Measurements from ENCODE around the gene OSBPL9.
"Not testable (repeated sequence)": the region's sequence is repeated elsewhere in the genome, so short reads cannot be mapped to it uniquely, and the experiment has no call there.

OSBPL9 gene

GRCh38 chr1:51727366-51727765, 110.5 kb downstream of the OSBPL9 start:
- no peak for DNase-seq (ENCODE audit: low read depth)
- no peak for TF ChIP-seq CTCF (IDR thresholded peaks at IDR 0.05; ENCODE audit: control insufficient read depth, insufficient read depth, low read depth, low read length, missing control alignments)

GRCh38 chr1:51728611-51729155, 111.8 kb downstream of the OSBPL9 start:
- no peak for DNase-seq (ENCODE audit: low read depth)
- no peak for TF ChIP-seq CTCF (IDR thresholded peaks at IDR 0.05; ENCODE audit: control insufficient read depth, insufficient read depth, low read depth, low read length, missing control alignments)
- H3K4me3 ChIP-seq (ENCODE audit: control insufficient read depth, low read depth, low read length): peak overlapping the region; percentile 63

More at GRCh38 chr1:51727366-51727765, 110.5 kb downstream of the OSBPL9 start:
- H3K4me3 ChIP-seq (ENCODE audit: control insufficient read depth, low read depth, low read length): no peak overlapping the region

- peak; percentile 51 for DNase-seq (ENCODE audit: low read depth)
- H3K4me3 ChIP-seq (ENCODE audit: control insufficient read depth, low read depth, low read length): peak overlapping the region; percentile 63
- TF ChIP-seq CTCF (IDR thresholded peaks at IDR 0.05; ENCODE audit: control insufficient read depth, insufficient read depth, low read depth, low read length, missing control alignments): no peak
Measured at GRCh38 chr1:51729156-51729823, 112.4 kb downstream of the OSBPL9 start.

- DNase-seq (ENCODE audit: low read depth): no peak
- peak overlapping the region; percentile 63 for H3K4me3 ChIP-seq (ENCODE audit: control insufficient read depth, low read depth, low read length)
- TF ChIP-seq CTCF (IDR thresholded peaks at IDR 0.05; ENCODE audit: control insufficient read depth, insufficient read depth, low read depth, low read length, missing control alignments): no peak
Measured at GRCh38 chr1:51729824-51730301, 113.0 kb downstream of the OSBPL9 start.

GRCh38 chr1:51731998-51732397, 115.1 kb downstream of the OSBPL9 start:
- DNase-seq (ENCODE audit: low read depth): no peak
- no peak overlapping the region for H3K4me3 ChIP-seq (ENCODE audit: control insufficient read depth, low read depth, low read length)
- no peak for TF ChIP-seq CTCF (IDR thresholded peaks at IDR 0.05; ENCODE audit: control insufficient read depth, insufficient read depth, low read depth, low read length, missing control alignments)

GRCh38 chr1:51732701-51733425, 116.0 kb downstream of the OSBPL9 start:
- no peak for TF ChIP-seq CTCF (IDR thresholded peaks at IDR 0.05; ENCODE audit: control insufficient read depth, insufficient read depth, low read depth, low read length, missing control alignments)

GRCh38 chr1:51733426-51733774, 116.5 kb downstream of the OSBPL9 start:
- DNase-seq (ENCODE audit: low read depth); H3K4me3 ChIP-seq (ENCODE audit: control insufficient read depth, low read depth, low read length): not testable (repeated sequence)

More at GRCh38 chr1:51732701-51733425, 116.0 kb downstream of the OSBPL9 start:
- no peak for DNase-seq (ENCODE audit: low read depth)
- no peak overlapping the region for H3K4me3 ChIP-seq (ENCODE audit: control insufficient read depth, low read depth, low read length)
